ENCODE data around the gene GNAQ.

GNAQ gene

DNA sequence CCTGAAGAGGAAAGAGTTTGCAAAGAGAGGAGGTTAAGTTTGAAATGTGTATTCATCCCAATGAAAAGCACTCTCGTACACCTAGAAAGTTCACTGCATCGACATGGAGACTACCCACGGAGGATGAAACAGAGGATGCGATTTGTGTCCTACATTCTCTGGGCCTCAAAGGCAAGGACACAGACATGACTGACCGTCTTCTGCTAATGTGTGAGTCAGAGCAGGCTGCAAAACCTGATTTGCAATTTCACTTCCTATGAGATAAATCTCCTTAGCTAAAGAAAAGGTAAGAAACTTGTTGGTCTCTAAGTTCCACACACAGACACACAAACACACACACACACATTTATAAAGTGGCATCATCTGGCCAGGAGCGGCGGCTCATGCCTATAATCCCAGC lies 98.6 kb downstream of the GNAQ start:
- Histone ChIP-seq H3K36me3 (ENCODE audit: control insufficient read depth, low read length) (no peaks in the 10 kb centered on the region), H3K4me1 (ENCODE audit: control insufficient read depth, low read length) (peaks cover 12% of the 10 kb centered on the region), H3K4me2 (ENCODE audit: low read length) (no peak overlapping the region), H3K27me3 (ENCODE audit: control insufficient read depth, low read length) (no peaks in the 10 kb centered on the region), H3K27ac (ENCODE audit: low read depth, low read length) (no peak overlapping the region), H3K4me3 (ENCODE audit: low read length) (no peak overlapping the region), H3K79me2 (ENCODE audit: control insufficient read depth, low read length) (no peaks in the 10 kb centered on the region), H3F3A (ENCODE audit: control insufficient read depth, insufficient read depth) (no peaks in the 10 kb centered on the region), H3K9me2 (replicated peaks; ENCODE audit: control insufficient read depth, low read length) (no peaks in the 10 kb centered on the region), H4K20me1 (ENCODE audit: control insufficient read depth, insufficient read depth, low read depth, low read length) (no peaks in the 10 kb centered on the region), H3K9me3 (ENCODE audit: control insufficient read depth, insufficient read depth, low read length) (no peaks in the 10 kb centered on the region)
- no peak for TF ChIP-seq EZH2phosphoT487 (IDR thresholded peaks at IDR 0.05; ENCODE audit: borderline replicate concordance, low read length)
- TF ChIP-seq, protein P1, sequence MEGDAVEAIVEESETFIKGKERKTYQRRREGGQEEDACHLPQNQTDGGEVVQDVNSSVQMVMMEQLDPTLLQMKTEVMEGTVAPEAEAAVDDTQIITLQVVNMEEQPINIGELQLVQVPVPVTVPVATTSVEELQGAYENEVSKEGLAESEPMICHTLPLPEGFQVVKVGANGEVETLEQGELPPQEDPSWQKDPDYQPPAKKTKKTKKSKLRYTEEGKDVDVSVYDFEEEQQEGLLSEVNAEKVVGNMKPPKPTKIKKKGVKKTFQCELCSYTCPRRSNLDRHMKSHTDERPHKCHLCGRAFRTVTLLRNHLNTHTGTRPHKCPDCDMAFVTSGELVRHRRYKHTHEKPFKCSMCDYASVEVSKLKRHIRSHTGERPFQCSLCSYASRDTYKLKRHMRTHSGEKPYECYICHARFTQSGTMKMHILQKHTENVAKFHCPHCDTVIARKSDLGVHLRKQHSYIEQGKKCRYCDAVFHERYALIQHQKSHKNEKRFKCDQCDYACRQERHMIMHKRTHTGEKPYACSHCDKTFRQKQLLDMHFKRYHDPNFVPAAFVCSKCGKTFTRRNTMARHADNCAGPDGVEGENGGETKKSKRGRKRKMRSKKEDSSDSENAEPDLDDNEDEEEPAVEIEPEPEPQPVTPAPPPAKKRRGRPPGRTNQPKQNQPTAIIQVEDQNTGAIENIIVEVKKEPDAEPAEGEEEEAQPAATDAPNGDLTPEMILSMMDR (IDR thresholded peaks at IDR 0.05; ENCODE audit: low read depth, low read length, poor library complexity, severe bottlenecking): no peak

- TF ChIP-seq, protein P1 (IDR thresholded peaks at IDR 0.05; ENCODE audit: low read depth, low read length, poor library complexity, severe bottlenecking): no peak
- no peak for TF ChIP-seq EZH2phosphoT487 (IDR thresholded peaks at IDR 0.05; ENCODE audit: borderline replicate concordance, low read length)
- H3K27ac ChIP-seq (ENCODE audit: low read depth, low read length): no peak overlapping the region
- no peaks in the 10 kb centered on the region for H3K9me3 ChIP-seq (ENCODE audit: control insufficient read depth, insufficient read depth, low read length)
- H3K4me2 ChIP-seq (ENCODE audit: low read length): no peak overlapping the region
- H3K36me3 ChIP-seq (ENCODE audit: control insufficient read depth, low read length): no peaks in the 10 kb centered on the region
- no peaks in the 10 kb centered on the region for H3K9me2 ChIP-seq (replicated peaks; ENCODE audit: control insufficient read depth, low read length)
- H3K4me1 ChIP-seq (ENCODE audit: control insufficient read depth, low read length): no peaks in the 10 kb centered on the region
- no peaks in the 10 kb centered on the region for H3K79me2 ChIP-seq (ENCODE audit: control insufficient read depth, low read length)
- H3K27me3 ChIP-seq (ENCODE audit: control insufficient read depth, low read length): no peaks in the 10 kb centered on the region
- H4K20me1 ChIP-seq (ENCODE audit: control insufficient read depth, insufficient read depth, low read depth, low read length): no peaks in the 10 kb centered on the region
- H3F3A ChIP-seq (ENCODE audit: control insufficient read depth, insufficient read depth): no peaks in the 10 kb centered on the region
- H3K4me3 ChIP-seq (ENCODE audit: low read length): no peak overlapping the region
These were observed 101.7 kb downstream of the GNAQ start for GRCh38 chr9:77929942-77930341.

GRCh38 chr9:77927265-77927664 lies 104.3 kb downstream of the GNAQ start:
- Histone ChIP-seq H3K4me3 (ENCODE audit: low read length) (no peak overlapping the region), H3K36me3 (ENCODE audit: control insufficient read depth, low read length) (no peaks in the 10 kb centered on the region), H3F3A (ENCODE audit: control insufficient read depth, insufficient read depth) (no peaks in the 10 kb centered on the region), H3K27me3 (ENCODE audit: control insufficient read depth, low read length) (0 out of 2 replicates have a peak, but pooled peaks cover 3% of the 10 kb centered on the region), H3K79me2 (ENCODE audit: control insufficient read depth, low read length) (no peaks in the 10 kb centered on the region), H3K27ac (ENCODE audit: low read depth, low read length) (no peak overlapping the region), H3K9me3 (ENCODE audit: control insufficient read depth, insufficient read depth, low read length) (no peaks in the 10 kb centered on the region), H3K4me1 (ENCODE audit: control insufficient read depth, low read length) (no peaks in the 10 kb centered on the region), H4K20me1 (ENCODE audit: control insufficient read depth, insufficient read depth, low read depth, low read length) (no peaks in the 10 kb centered on the region), H3K4me2 (ENCODE audit: low read length) (no peak overlapping the region), H3K9me2 (replicated peaks; ENCODE audit: control insufficient read depth, low read length) (no peaks in the 10 kb centered on the region)
- TF ChIP-seq EZH2phosphoT487 (IDR thresholded peaks at IDR 0.05; ENCODE audit: borderline replicate concordance, low read length): no peak
- TF ChIP-seq, protein P1 (IDR thresholded peaks at IDR 0.05; ENCODE audit: low read depth, low read length, poor library complexity, severe bottlenecking): no peak

Measured in DOHH2 (cell line).